ENCODE data around the gene C17orf100.
A peak's percentile ranks its signal among the peaks of the same experiment; 100 is the strongest.

The C17orf100 gene

GRCh38 chr17:6671431-6671830, 19.9 kb downstream of the C17orf100 start:
- TF ChIP-seq CTCF (IDR thresholded peaks at IDR 0.05; ENCODE audit: insufficient read depth, low read length, poor library complexity, severe bottlenecking): no peak
- DNase-seq (ENCODE audit: extremely low read depth, insufficient read length): no peak
- Histone ChIP-seq H3K27me3 (replicated peaks; ENCODE audit: control insufficient read depth, insufficient read depth, low read length) (no peaks in the 10 kb centered on the region), H3K36me3 (ENCODE audit: control insufficient read depth, insufficient read depth, low read length) (no peaks in the 10 kb centered on the region), H3K4me3 (replicated peaks; ENCODE audit: low read depth, low read length) (no peak overlapping the region)

DNA sequence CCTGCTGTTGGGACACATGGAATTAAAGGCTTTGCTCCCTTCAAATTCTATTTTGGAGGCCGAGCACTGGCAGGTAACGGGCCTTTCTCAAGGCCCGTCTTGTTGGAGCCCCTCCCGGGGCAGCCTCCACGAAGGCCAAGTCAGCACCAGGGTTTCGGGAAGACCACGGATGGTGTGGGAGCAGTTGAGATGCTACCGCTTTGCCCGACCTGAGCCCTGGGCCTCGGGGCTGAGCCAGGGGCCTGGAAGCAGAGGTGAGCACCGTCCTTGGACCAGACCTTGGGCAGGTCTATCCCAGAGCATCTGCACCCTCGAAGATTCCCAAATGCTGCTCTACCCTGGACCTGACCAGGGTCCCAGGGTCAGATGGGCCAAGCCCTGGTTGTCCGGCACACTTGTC, 23.0 kb downstream of the C17orf100 start:
- Histone ChIP-seq H3K4me3 (replicated peaks; ENCODE audit: low read depth, low read length) (no peak overlapping the region), H3K36me3 (ENCODE audit: control insufficient read depth, insufficient read depth, low read length) (no peaks in the 10 kb centered on the region), H3K27me3 (replicated peaks; ENCODE audit: control insufficient read depth, insufficient read depth, low read length) (peaks cover 1% of the 10 kb centered on the region; the same call in 1 of the 2 replicates)
- TF ChIP-seq CTCF (IDR thresholded peaks at IDR 0.05; ENCODE audit: insufficient read depth, low read length, poor library complexity, severe bottlenecking): no peak
- DNase-seq (ENCODE audit: extremely low read depth, insufficient read length): no peak

- TF ChIP-seq CTCF (IDR thresholded peaks at IDR 0.05; ENCODE audit: insufficient read depth, low read length, poor library complexity, severe bottlenecking): no peak
- no peak for DNase-seq (ENCODE audit: extremely low read depth, insufficient read length)
- Histone ChIP-seq H3K36me3 (ENCODE audit: control insufficient read depth, insufficient read depth, low read length) (no peaks in the 10 kb centered on the region), H3K27me3 (replicated peaks; ENCODE audit: control insufficient read depth, insufficient read depth, low read length) (peaks cover 1% of the 10 kb centered on the region; the same call in 1 of the 2 replicates), H3K4me3 (replicated peaks; ENCODE audit: low read depth, low read length) (no peak overlapping the region)
Measured at GRCh38 chr17:6675201-6675825, 23.8 kb downstream of the C17orf100 start.

- no peak for TF ChIP-seq CTCF (IDR thresholded peaks at IDR 0.05; ENCODE audit: insufficient read depth, low read length, poor library complexity, severe bottlenecking)
- Histone ChIP-seq H3K27me3 (replicated peaks; ENCODE audit: control insufficient read depth, insufficient read depth, low read length) (peaks cover 1% of the 10 kb centered on the region; the same call in 1 of the 2 replicates), H3K36me3 (ENCODE audit: control insufficient read depth, insufficient read depth, low read length) (no peaks in the 10 kb centered on the region), H3K4me3 (replicated peaks; ENCODE audit: low read depth, low read length) (no peak overlapping the region)
- DNase-seq (ENCODE audit: extremely low read depth, insufficient read length): no peak
Measured at GRCh38 chr17:6676802-6677157, 25.2 kb downstream of the C17orf100 start.

GRCh38 chr17:6677158-6677831, 25.7 kb downstream of the C17orf100 start:
- no peak for TF ChIP-seq CTCF (IDR thresholded peaks at IDR 0.05; ENCODE audit: insufficient read depth, low read length, poor library complexity, severe bottlenecking)
- Histone ChIP-seq H3K4me3 (replicated peaks; ENCODE audit: low read depth, low read length) (no peak overlapping the region), H3K36me3 (ENCODE audit: control insufficient read depth, insufficient read depth, low read length) (no peaks in the 10 kb centered on the region), H3K27me3 (replicated peaks; ENCODE audit: control insufficient read depth, insufficient read depth, low read length) (peaks cover 1% of the 10 kb centered on the region; the same call in 1 of the 2 replicates)
- peak; percentile 31 for DNase-seq (ENCODE audit: extremely low read depth, insufficient read length)
